Putamen (tissue), 1 donor: ENCODE measurements around the gene ACTR1B.
"Not testable (repeated sequence)": the region's sequence is repeated elsewhere in the genome, so short reads cannot be mapped to it uniquely, and the experiment has no call there.

ENCODE experiments used
- DNase-seq: peaks from one replicate; pipeline ENCODE4 v3.0.0-alpha.2; 2016; ENCODE audit warnings: low spot score

The ACTR1B gene

GRCh38 chr2:97615746-97616145 lies 48.1 kb downstream of the ACTR1B start:
- not testable (repeated sequence) for DNase-seq

GRCh38 chr2:97611895-97612294 lies 51.9 kb downstream of the ACTR1B start:
- not testable (repeated sequence) for DNase-seq

DNA sequence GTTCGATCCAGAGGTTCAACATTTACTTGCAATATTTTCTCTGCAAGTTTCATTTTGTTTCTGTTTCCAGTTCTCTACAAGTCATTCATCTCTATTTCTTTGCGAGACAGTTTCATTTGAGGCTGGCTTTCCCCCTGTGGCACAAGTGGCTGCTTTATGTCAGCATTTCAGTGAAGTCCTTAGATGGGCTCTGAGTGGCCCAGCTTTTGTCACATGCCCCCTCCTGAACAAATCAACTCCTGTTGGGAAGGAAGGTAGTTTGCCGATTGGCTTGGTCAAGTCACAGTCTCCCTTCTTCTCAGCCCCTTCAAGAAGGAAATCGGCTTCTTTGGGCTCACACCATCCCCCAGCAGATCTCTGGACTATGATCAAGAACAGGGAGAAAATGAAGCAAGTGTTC lies 55.1 kb downstream of the ACTR1B start:
- not testable (repeated sequence) for DNase-seq
